Cerebellar cortex (tissue), 1 donor: ENCODE measurements around the gene CHRNA3.
A peak's percentile ranks its signal among the peaks of the same experiment; 100 is the strongest.

ENCODE experiments used
- DNase-seq: peaks from one replicate; pipeline ENCODE4 v3.0.0-alpha.2; 2015; ENCODE audit warnings: low spot score

Gene CHRNA3

DNA sequence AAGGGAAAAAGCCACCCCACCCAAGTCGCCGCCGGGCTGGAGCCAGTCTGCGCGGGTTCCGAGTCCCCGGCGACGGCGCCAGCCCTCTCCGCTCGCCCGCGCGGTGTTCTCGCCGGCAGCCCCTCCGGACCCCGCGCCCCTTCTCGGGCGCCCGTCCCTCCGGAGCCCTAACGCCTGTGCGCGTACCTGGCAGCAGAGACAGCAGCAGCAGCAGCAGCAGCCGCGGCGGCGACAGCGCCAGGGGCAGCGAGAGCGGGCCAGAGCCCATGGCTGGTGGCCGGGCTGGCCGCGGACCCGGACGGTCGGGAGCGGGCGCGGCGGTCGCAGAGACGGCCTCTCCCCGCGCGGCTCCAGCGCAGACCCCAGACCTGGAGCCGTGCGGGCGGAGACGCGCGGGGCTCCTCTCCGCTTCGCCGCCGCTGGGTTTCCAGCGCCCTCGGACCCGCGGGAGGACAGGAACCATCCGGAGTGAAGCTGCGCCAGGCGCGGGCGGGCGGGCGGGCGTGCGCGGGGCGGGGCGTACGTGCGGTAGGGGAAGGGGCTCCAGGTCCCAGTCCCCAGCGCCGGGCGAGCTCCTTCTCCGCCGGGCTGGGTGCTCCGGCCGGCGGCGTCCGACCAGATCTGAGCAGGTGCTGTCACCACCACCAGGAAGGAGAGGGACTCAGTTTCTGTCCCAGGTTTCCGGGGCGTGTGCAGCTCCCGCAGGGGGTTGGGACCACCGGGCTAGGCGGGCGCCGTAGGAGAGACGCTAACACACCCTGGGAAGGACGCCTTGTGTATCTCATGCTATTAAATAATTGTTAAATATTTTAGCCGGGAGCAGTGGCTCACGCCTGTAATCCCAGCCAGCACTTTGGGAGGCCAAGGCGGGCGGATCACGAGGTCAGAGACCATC, at the start of gene CHRNA3:
CHRNA3 (minus strand) TSS at position 470 of the 895 bp plus-strand sequence; CDS start at position 268, 202 bp downstream.
- DNase-seq, result no peak

DNA sequence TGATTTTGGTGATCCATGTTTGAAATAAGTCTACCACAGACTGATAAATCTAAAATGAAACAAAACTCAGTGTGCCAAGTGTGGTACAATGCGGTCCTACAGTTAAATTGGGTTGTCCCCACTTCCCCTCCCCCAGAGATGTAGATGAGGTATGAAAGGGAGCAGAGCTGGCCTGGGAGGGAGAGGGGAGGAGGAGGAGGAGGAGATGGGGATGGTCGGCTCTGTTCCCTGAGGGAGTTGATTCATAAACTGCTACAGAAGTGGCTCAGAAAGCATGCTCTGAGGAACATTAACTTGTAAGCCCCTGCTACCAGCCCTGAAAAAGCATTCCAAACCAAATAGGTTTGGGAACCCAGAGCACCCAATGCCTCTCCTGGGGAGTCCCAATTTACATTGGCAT, 48.2 kb upstream of the CHRNA3 start:
- DNase-seq, result no peak

DNA sequence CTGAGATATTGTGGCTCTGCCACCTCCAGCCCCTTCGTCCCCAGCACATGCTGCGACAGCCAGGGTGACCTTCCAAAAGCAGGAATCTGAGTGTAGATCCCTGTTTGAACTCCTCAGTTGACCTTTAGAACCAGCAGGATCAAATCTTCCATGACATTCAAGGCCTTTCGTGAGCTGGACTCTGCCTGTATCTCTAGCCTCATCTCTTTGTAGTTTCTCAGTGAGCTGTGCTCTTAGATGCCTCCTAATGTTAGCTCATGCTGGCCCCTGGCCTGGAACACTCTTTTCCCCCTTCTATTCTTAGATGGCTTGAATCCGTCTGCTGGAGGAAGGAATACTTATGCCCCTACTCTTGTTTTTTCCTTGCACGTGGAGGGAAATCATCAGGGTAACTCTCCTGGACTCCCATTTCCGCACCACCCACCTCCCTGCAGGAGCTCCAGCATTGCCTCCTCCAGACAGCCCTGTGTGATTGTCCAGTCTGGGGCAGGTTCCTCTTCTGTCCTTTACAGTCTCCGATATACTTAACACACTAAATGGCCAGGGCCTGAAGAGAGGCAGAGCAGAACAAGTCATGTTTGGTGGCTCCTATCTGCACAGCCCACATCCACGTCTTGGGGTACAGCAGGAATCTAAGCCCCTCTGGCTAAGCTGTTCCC, 46.9 kb upstream of the CHRNA3 start:
- no peak for DNase-seq

DNA sequence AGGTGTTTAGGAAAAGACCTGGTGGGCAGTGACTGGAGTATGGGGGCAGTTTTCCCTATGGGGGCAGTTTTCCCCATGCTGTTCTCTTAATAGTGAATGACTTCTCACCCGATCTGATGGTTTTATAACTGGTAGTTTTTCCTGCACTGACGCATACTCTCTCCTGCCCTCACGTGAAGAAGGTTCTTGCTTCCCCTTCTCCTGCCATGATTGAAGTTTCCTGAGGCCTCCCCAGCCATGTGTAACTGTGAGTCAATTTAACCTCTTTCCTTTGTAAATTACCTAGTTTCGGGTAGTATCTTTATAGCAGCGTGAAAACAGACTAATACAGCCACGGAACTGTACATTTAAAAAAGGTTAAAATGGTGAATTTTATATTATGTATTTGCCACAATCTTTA, 45.2 kb upstream of the CHRNA3 start:
- DNase-seq, result no peak

DNA sequence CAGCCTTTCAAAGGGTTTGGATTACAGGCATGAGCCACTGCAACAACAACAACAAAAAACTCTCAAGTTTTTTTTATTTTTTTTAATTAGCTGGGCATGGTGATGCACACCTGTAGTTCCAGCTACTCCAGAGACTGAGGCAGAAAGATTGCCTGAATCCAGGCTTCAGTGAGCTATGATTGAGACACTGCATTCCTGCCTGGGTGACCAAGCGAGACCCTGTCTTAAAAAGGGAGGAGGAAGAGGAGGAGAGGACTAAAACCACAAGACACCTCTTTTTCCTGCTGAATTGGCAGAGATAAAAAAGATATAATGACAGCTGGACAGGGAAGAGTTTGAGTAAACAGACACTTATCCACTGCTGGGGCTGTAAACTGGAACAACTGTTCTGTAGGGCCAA, 42.9 kb upstream of the CHRNA3 start:
- DNase-seq, result no peak

DNA sequence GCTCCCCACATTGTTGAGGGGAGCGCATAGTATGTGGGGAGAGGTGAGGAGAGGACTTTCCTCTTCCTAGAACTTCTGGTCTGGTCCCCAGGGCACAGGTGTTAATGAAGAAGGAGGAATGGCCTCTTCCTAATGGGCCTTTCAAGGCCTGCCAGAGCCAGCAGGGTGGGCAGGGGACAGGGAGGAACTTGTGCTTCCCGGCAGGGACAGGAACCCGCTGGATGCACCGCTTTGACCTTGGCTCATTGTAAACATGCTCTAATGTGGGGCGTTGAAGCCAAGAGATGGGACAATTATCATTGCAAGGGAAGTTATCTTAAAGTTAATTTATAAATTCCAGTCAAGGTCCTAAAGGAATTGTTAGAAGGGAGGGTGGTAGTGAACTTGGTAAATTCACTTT, 41.2 kb upstream of the CHRNA3 start:
- DNase-seq, result no peak

DNA sequence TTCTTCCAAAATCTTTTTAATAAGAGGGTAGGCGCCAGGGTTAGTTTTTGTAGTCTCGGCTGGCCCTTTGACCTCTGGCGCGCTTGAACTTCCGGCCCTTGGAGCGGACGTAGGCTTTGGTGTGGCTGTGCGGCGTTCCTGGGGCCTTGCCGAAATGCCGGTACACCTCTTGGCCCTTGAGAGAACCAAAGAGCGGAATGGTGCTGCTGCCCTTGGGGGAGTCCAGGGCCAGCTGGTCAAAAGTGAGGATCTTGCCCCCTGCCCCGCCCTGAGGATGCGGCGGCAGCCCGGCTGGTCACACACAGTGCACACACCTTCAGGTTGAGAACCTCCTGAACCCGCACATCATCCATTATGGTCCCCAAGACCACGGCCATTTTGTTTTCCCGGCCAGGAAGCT, 40.2 kb upstream of the CHRNA3 start:
- no peak for DNase-seq

DNA sequence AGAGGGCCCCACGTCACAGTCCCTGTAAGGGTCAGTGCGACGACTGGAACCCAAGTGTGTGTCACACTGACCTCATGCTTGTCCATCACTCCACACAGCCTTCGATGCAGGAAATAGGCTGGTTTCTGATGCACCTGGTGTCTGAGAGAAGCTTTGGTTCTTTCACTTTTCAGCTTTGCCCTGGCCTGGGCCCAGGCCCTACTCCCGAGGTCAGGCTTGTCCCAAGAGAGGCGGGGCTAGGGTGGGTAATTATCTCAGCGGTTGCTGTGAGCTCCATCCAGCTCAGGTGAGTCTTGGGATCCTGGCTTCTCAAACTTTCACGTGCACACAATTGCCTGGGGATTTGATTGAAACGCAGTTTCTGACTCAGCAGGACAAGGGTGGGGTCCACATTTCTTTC, 39.8 kb upstream of the CHRNA3 start:
- no peak for DNase-seq

DNA sequence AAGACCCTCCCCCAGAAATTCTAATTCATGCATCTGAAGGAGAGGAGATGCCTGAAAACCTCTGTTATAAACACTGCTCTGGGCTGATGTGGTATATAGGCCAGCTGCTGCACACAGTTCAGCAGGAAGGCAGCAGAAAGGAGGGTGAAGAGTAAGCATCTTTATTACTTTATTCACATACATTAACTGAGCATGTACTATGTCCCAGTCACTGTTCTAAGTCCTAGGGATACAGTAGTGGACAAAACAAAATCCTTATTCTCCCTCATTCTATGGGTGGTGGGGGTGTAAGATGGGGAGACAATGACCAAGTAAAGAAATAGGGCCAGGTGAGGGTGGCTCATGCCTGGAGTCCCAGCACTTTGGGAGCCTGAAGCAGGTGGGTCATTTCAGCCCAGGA, 38.0 kb upstream of the CHRNA3 start:
- no peak for DNase-seq

DNA sequence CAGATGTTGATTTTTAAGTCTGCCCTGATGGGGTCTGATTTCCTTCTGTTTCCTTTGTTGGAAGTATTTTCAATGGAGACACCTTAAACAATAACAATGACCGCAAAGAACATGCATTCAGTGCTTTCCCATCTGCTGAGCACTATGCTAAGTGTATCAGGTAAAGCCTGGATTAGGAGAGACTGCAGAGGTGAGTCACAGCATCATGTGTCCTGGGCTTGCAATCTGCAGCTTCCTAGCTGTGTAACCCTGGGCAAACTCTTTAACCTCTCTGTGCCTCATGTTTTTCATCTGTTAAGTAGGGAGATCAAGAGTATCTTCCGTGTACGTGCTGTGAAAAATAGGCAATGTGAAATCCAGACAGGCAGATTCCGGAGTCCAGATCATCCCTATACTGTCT, 33.5 kb upstream of the CHRNA3 start:
- no peak for DNase-seq

DNA sequence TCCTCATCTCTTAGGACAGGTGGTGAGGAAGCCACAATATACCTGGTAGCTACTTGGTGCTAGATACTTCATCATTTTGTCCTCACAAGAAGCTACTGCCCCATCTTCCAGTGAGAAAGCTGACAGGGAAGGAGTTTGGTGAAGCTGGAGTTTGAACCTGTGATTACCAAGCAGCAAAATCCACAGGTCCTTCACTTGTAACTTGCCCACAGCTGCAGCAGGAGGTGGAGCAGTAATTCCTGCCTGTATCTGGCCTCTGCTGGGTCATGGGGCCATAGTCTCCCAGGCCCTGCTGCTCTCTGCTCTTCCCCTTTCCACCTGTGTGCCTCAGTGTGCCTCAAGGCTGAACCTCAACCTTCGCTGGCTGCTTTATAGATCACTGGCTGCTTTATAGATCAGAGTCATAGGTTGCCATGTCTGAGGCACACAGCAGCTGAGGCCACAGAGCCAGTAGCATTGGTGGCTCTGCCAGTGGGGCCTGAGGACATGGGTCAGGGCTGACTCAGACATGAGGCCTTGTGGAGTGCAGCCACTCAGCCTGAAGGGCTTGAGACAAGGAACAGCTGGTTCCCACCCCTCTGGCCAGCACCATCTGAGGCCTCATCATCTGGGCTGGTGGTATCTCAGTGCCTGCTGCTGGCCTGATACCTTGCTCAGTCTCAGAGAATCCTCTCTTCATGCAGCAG, 31.3 kb upstream of the CHRNA3 start:
- no peak for DNase-seq

DNA sequence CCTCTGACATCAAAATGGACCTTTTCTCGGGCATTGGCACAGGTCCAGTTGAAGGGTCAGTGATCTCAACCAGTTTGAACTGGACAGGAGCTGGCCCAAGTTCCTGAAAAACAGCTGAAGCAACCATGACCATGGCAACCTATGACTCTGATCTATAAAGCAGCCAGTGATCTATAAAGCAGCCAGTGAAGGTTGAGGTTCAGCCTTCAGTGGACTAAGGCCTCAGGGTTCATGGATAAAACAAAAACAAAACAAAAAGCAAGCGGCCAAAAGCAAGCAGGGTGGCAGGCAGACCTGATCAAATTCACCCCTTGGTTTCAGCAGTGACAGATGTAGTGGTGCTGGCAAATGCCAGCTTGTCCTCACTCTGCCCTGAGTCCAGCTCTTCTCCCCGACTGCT, 30.2 kb upstream of the CHRNA3 start:
- no peak for DNase-seq

DNA sequence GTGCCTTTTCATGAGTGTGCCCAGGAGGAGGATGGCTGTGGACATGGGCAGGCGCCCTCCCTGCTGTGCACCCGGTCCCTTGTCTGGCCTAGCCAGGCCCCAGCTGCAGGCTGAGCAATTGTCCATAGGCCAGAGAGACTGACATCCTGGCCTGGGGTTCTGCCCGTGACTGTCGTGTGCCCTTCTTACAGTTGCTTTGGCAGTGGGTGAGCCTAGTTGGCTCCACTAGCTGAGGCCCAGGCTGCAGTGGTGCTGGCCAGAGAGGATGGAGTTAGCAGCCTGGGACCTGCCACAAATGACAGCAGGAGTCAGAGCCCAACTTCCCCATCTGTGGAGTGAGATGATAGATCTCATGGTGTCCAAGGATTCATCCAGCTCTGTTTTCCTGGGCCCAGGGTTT, 29.2 kb upstream of the CHRNA3 start:
- DNase-seq, result no peak

DNA sequence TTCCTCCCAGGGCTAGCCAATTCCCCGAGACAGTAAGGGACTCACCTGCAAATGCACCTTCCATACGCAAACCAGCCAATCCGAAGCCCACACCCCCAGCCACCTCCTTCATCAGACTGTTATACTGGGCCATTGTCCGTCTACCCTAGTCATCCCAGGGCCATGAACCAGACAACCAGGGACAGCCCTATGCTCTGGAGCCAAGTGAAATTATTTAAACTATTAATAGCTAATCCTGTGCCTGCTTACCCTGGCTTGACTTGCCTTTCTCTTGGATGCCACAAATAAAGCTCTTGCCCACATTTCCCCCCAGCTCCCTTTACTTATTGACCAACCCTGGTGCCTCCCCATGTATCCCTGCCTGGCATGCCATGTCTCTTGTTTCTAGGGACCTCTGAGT, 24.2 kb upstream of the CHRNA3 start:
- DNase-seq, result no peak

DNA sequence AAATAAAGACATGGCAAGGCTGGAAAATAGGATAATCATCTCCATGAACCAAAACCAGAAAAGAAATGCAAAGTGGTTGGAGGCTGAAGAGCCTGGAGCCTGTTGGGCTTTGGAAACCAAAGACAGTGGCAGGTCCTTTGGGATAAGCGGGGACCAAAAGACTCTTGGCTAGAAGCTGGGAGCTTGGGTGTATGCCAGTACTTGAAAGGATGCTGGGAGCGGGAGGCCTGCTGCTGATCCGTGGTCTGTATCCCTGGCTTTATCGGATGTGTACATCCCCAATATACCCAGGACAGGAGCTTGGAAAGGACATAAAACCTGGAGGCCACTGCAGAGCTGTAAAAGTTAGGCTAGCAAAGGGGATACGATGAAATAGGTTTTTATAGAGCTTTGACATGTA, 21.5 kb upstream of the CHRNA3 start:
- no peak for DNase-seq

DNA sequence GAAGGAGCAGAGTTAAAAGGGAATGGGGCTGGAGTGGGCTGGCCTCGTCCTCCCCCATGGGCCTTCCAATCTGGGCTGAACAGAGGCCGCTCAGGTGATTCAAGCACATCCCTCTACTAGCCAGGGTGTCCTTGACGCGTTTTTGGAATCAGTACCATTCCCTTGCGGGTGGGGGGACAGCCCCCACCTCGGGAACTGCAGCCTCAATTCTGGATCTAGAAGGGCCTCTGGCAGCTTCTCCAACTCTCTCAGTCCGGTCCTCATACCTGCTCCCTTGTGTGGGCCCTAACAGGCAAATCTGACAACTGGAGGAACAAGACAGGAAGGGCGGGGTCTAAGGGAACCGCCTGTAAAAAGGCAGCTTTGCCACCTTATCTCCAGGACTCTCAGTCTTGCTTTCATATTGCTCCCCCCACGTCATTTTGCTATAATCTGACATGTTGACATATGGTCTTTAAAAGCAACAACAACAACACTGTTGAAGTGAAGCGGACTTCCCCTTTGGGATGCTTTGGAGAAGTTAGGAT, 21.0 kb upstream of the CHRNA3 start:
- DNase-seq, result no peak

DNA sequence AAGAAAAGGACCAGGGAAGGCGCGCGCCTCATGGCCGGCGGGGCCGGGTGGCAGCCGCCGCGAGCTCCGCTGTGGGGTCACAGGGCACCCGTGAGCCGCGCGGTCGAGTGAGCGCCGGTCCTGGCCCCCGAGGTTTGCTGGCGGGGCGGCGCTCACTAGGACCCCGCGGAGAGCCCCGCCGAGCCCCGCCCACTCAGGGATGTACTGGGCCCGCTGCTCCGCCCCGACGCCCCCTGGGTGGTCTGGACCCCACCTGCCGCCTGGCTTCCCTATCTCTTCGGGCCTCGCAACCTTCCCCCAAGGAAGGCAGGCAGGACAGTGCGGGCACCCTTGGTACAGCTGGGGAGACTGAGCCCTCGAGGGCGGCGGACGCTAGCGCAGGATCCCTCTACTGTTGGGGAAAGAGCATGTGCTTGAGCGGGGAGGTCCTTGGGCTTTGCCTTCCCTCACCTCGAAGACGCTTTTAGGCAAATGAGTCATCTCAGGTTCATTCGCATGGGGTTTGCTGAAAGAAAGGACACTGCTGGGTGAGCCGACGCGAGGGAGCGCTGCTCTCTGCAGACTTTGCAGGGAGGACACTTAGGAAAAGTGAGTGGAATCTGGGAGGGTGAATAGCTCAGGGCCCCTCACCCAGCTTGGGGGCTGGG, 20.4 kb upstream of the CHRNA3 start, which contains the start of gene CHRNB4:
CHRNB4 (minus strand) TSS at position 109 of the 647 bp plus-strand sequence; CDS start at position 32, 77 bp downstream.
- DNase-seq, result no peak

DNA sequence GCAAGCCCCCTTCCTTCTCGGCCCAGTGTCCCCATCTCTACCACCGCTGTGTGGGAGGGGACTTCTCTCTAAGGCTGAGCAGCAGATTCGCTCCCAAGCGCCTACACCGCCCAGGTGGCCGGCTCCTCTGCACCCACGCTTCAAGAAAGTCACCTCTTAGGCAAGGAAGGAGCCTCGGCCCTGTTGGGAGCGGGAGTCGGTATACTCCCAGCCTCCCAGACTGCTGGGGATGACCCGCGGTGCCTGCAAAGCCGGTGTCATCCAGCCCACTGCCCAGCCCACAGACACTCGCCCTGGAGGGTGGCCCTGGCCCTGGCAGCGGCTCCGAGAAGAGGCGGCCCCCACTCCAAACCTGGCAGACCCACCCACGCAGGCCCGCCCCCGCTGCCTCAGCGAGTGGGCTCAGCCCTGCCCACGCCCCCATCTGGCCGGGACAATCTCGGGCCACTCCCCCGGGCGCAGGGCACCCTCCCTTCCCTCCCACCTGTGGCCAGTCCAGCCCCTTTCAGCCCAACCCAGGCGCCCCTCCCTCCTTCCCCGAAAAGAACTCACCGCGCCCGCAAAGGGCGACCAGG, 19.8 kb upstream of the CHRNA3 start:
- no peak for DNase-seq

DNA sequence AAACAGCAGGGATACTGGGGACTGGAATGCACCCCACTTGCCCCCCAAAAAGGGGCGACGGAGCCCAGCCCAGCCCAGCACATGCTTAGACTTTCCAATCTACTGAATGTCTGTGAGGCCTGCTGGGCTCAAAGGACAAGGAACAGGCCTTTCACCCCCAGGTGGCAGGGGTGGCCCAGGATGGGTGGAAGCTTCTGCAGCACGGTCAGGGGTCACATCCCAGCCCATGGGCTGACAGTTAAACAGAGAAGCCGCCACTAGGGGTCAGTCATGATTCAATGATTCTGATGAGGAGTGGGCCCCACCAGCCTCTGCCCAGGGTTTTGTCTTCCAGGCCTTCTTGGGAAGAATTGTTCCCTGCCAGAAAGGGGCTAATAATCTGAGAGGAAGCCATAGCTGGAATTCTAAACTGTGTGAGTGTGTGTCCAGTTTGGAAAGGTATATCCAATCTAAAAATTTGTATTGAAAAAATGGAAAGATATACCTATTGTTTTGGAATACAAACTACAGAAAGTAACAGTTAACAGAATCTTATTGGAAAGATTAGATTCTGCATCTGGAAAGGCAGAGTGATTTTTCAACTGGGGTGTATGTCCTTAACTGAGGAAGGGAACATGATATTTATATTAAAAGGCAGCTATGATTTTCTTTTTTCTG, 18.0 kb upstream of the CHRNA3 start:
- DNase-seq, result peak; percentile 59

DNA sequence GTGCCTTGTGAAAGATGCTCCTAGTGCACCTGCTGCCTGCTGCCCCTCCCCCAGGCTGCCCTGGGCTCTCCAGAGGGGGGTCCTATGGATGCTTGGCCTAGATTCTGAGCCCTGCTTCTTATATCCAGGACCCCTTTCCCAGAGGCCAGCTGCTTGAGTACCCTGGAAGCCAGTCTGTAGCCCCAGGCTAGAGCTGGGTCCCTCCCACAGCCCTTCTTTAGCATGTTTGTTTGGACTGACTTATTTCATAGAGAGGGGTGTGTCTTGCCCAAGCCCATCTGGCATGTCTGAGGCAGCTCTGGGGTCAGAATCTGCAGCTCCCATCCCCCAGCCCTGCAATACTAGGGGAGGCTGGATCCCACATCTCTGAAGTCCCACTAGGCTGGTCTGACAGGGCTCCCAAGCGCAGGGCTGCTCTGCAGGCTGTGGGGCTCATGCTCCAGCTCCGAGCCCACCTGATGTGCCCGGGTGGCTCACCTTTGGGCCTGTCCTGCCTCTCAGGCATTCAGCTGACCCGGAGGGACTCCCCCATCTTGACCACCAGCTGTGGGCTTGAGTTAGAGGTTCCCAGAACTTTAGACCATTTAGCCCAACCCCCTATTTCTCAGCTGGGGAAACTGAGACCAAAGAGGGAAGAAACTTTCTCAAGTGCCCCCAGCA, 17.1 kb upstream of the CHRNA3 start:
- DNase-seq, result no peak
